WTC11 (cell line): Measurements from ENCODE around the gene CHID1. TPM values are rescaled to one million over a fixed set of nuclear protein-coding genes. Genes with fewer than 3 reads are reported as not detected.

Experiments used
- ATAC-seq: fragments of 200-7000 bp; cut with Tn5 transposase; 2 replicates; pipeline ENCODE4 v1.10.0; 2021; ENCODE audit warnings: mild to moderate bottlenecking, moderate library complexity
- CTCF ChIA-PET: fragments of 300-600 bp; sonication (Branson Sonifier 250); formaldehyde crosslinking; loops from one replicate; lab custom pipeline; 2021; ENCODE audit warnings: antibody characterized with exemption; lab: Charles Lee
- POLR2A ChIA-PET: fragments of 350-600 bp; sonication (Branson Sonifier 250); formaldehyde crosslinking; loops from one replicate; lab custom pipeline; 2021; ENCODE audit warnings: antibody characterized with exemption; lab: Charles Lee
- DNase-seq: peaks from one replicate; pipeline ENCODE4 v3.0.0; 2021; ENCODE audit warnings: low spot score
- H3K27ac Mint-ChIP-seq: 2 replicates; pipeline ENCODE4 v1.8.0; 2021; ENCODE audit warnings: mixed read lengths
- H3K27me3 Mint-ChIP-seq: 2 replicates; pipeline ENCODE4 v1.8.0; 2021; ENCODE audit warnings: low read depth, mild to moderate bottlenecking, moderate library complexity, mixed read lengths
- H3K36me3 Mint-ChIP-seq: 2 replicates; pipeline ENCODE4 v1.8.0; 2021; ENCODE audit warnings: mixed read lengths
- H3K4me1 Mint-ChIP-seq: 2 replicates; pipeline ENCODE4 v1.8.0; 2022; ENCODE audit warnings: mixed read lengths
- H3K4me3 Mint-ChIP-seq: 2 replicates; pipeline ENCODE4 v1.8.0; 2021; ENCODE audit warnings: mild to moderate bottlenecking, moderate library complexity, mixed read lengths
- H3K9me3 Mint-ChIP-seq: 2 replicates; pipeline ENCODE4 v1.8.0; 2021; ENCODE audit warnings: mixed read lengths
- ETV6 ChIP-seq: sonication (generic); formaldehyde crosslinking; IDR thresholded peaks from 2 replicates; pipeline ENCODE4 v1.8.1; 2022; ENCODE audit warnings: mild to moderate bottlenecking, missing genetic modification reagents
- FOXP1 ChIP-seq: sonication (generic); formaldehyde crosslinking; IDR thresholded peaks from 2 replicates; pipeline ENCODE4 v1.8.0; 2022; ENCODE audit warnings: missing genetic modification reagents, mild to moderate bottlenecking, moderate library complexity, borderline replicate concordance
- GABPB1 ChIP-seq: sonication (generic); formaldehyde crosslinking; IDR thresholded peaks from 2 replicates; pipeline ENCODE4 v1.8.1; 2023; ENCODE audit warnings: mild to moderate bottlenecking, missing genetic modification reagents
- GRHL2 ChIP-seq: fragments of 250-450 bp; sonication (Bioruptor Pico); IDR thresholded peaks from 2 replicates; pipeline ENCODE4 v1.8.0; 2022; ENCODE audit warnings: mild to moderate bottlenecking, moderate library complexity; ENCODE audit not compliant: insufficient replicate concordance, severe bottlenecking
- HMGA2 ChIP-seq: fragments of 250-450 bp; sonication (Bioruptor Pico); IDR thresholded peaks from 2 replicates; pipeline ENCODE4 v1.4.0; 2021; ENCODE audit warnings: mild to moderate bottlenecking, moderate library complexity
- JAZF1 ChIP-seq: fragments of 250-450 bp; sonication (Bioruptor Pico); IDR thresholded peaks from 2 replicates; pipeline ENCODE4 v1.9.0; 2021; ENCODE audit warnings: moderate library complexity, mild to moderate bottlenecking, inconsistent platforms
- KAT7 ChIP-seq: sonication (generic); formaldehyde crosslinking; IDR thresholded peaks from 2 replicates; pipeline ENCODE4 v1.8.1; 2023; ENCODE audit warnings: missing genetic modification reagents, mild to moderate bottlenecking, borderline replicate concordance
- RORB ChIP-seq: fragments of 250-450 bp; sonication (Bioruptor Pico); IDR thresholded peaks from 2 replicates; pipeline ENCODE4 v1.9.0; 2021; ENCODE audit warnings: mild to moderate bottlenecking
- TP53 ChIP-seq: sonication (generic); formaldehyde crosslinking; IDR thresholded peaks from 2 replicates; pipeline ENCODE4 v1.8.1; 2023; ENCODE audit warnings: mild to moderate bottlenecking, missing genetic modification reagents
- ZNF671 ChIP-seq: fragments of 250-450 bp; sonication (Bioruptor Pico); IDR thresholded peaks from 2 replicates; pipeline ENCODE4 v1.8.0; 2021; ENCODE audit warnings: mild to moderate bottlenecking
- total RNA-seq: library from RNA; stranded (reverse); gene quantifications from 3 replicates; pipeline ENCODE4 v1.2.3, GENCODE V29; 2021
- TF ChIP-seq, protein P1 (sequence below): sonication (generic); formaldehyde crosslinking; IDR thresholded peaks from 2 replicates; pipeline ENCODE4 v1.8.0; 2022; ENCODE audit warnings: missing genetic modification reagents
- TF ChIP-seq, protein P2 (sequence below): sonication (generic); formaldehyde crosslinking; IDR thresholded peaks from 2 replicates; pipeline ENCODE4 v1.8.1; 2022; ENCODE audit warnings: mild to moderate bottlenecking, moderate library complexity, missing genetic modification reagents
- TF ChIP-seq, protein P3 (sequence below): fragments of 200-600 bp; IDR thresholded peaks from 2 replicates; pipeline ENCODE4 v1.8.0; 2022; ENCODE audit warnings: antibody characterized with exemption
- TF ChIP-seq, protein P4 (sequence below): fragments of 250-450 bp; sonication (Bioruptor Pico); conservative IDR thresholded peaks from 2 replicates; pipeline ENCODE4 v1.9.0; 2021; ENCODE audit warnings: mild to moderate bottlenecking

The CHID1 gene
- total RNA-seq, 1 experiment from 2014 or later: 92.8 TPM

DNA sequence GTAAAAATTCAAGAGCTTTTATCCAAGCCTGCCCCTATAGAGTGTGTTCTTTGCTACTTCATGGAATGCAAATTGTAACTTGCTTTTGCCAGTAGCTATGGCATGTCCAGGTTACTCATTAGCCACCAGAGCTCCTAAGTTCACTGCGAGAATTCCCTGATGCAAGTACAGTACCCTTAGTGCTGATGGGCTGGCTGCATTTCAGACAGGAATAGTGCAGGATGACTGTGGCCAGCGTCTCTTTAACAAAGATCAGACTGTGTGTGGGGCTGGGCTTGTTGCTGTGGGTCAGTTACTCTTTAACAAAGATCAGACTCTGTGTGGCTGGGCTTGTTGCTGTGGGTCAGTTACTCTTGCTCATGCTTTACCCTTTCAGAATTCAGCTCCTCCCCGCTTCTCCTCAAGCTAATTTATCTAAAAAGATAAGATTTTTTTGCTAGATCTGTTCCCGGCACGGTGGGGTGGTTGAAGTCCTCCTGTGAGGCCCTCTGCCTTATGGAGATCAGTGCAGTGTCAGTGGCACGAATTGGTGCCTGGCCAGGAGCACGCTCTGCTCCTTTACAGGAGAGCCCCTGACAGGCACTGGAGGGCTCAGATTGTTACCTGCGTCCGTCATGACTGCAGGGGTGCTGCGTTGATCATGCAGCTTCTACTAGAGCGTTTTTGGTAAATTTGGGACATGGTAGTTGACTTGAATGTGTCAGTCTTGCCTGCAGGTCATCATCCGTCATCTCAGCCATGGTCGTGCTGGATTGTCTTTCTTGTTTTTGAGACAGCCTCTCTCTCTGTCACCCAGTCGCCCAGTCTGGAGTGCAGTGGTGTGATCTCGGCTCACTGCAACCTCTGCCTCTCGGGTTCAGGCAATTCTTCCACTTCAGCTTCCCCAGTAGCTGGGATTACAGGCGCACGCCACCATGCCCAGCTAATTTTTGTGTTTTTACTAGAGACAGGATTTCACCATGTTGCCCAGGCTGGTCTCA, 42.1 kb upstream of the CHID1 start:
- POLR2A ChIA-PET: no interaction called here
- peaks cover 50% of the 10 kb centered on the region for H3K4me1 Mint-ChIP-seq

DNA sequence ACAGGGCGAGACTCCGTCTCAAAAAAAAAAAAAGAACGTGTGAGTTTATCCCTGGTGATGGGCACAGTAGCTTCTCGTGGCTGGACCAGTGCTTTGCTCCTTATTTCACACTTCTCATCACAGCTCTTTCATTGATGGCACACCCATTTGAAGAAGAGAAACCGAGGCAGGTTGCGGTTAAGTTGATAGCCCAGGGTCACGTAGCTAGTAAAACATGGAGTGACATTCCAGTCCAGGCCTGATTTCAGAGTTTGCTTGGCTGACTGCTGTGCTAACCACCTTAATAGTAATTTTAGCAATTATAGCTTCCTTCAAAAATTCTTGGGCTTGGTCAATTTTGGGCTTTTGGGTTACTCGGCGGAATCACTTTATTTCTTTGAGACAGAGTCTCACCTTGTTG, 40.9 kb upstream of the CHID1 start:
- no peak overlapping the region for H3K4me3 Mint-ChIP-seq
- H3K36me3 Mint-ChIP-seq: peaks cover 27% of the 10 kb centered on the region
- POLR2A ChIA-PET: no interaction called here
- H3K4me1 Mint-ChIP-seq: peaks cover 52% of the 10 kb centered on the region
- H3K27me3 Mint-ChIP-seq: no peaks in the 10 kb centered on the region
- H3K27ac Mint-ChIP-seq: no peak overlapping the region
- TF ChIP-seq, protein P1, sequence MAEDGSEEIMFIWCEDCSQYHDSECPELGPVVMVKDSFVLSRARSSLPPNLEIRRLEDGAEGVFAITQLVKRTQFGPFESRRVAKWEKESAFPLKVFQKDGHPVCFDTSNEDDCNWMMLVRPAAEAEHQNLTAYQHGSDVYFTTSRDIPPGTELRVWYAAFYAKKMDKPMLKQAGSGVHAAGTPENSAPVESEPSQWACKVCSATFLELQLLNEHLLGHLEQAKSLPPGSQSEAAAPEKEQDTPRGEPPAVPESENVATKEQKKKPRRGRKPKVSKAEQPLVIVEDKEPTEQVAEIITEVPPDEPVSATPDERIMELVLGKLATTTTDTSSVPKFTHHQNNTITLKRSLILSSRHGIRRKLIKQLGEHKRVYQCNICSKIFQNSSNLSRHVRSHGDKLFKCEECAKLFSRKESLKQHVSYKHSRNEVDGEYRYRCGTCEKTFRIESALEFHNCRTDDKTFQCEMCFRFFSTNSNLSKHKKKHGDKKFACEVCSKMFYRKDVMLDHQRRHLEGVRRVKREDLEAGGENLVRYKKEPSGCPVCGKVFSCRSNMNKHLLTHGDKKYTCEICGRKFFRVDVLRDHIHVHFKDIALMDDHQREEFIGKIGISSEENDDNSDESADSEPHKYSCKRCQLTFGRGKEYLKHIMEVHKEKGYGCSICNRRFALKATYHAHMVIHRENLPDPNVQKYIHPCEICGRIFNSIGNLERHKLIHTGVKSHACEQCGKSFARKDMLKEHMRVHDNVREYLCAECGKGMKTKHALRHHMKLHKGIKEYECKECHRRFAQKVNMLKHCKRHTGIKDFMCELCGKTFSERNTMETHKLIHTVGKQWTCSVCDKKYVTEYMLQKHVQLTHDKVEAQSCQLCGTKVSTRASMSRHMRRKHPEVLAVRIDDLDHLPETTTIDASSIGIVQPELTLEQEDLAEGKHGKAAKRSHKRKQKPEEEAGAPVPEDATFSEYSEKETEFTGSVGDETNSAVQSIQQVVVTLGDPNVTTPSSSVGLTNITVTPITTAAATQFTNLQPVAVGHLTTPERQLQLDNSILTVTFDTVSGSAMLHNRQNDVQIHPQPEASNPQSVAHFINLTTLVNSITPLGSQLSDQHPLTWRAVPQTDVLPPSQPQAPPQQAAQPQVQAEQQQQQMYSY (CRISPR knock-in tag): peak; percentile 42; the same call in 1 of the 2 replicates
- no peak for TF ChIP-seq KAT7 (CRISPR knock-in tag)
- H3K9me3 Mint-ChIP-seq: peaks cover 9% of the 10 kb centered on the region; the same call in 1 of the 2 replicates
- CTCF ChIA-PET: interaction anchor here (0.7 to 1.3 kb wide), 2 partner anchors 26 to 103 kb away, joined by 4 read pairs; partner anchors contain the start of gene AP2A2
- ATAC-seq (no peak), DNase-seq (no peak)

More for the DNA sequence above, 42.1 kb upstream of the CHID1 start:
- TF ChIP-seq TP53: no peak
- TF ChIP-seq GABPB1 (CRISPR knock-in tag): peak; percentile 90
- no peak for TF ChIP-seq ZNF671 (CRISPR knock-in tag)
- TF ChIP-seq FOXP1: no peak
- ATAC-seq (peak; percentile 33), DNase-seq (no peak)
- Mint-ChIP-seq H3K4me3 (no peak overlapping the region), H3K27me3 (no peaks in the 10 kb centered on the region), H3K27ac (peak overlapping the region; percentile 78), H3K9me3 (peaks cover 9% of the 10 kb centered on the region; the same call in 1 of the 2 replicates), H3K36me3 (peaks cover 27% of the 10 kb centered on the region)
- CTCF ChIA-PET: interaction anchor here (0.6 to 1.3 kb wide), 3 partner anchors 8 to 104 kb away, joined by 3 to 5 read pairs (median 4); no protein-coding TSS in a partner anchor

DNA sequence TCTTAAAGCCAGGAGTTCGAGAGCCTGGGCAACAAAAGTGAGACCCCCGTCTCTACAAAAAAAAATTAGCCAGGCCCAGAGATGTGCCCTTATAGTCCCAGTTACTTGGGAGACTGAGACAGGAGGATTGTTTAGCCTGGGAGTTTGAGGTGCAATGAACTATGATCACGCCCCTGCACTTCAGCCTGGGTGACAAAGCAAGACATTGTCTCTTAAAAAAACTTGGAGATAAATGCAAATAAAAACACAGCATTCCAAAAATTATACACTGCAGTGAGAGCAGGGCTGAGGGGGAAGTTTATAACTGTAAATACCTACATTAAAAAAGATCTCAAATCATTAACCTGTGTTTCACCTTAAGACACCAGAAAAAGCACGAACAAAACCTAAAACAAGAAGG, 37.1 kb upstream of the CHID1 start:
- Mint-ChIP-seq H3K27me3 (no peaks in the 10 kb centered on the region), H3K4me3 (no peak overlapping the region), H3K27ac (peak overlapping the region; percentile 17; the same call in 1 of the 2 replicates), H3K9me3 (peaks cover 9% of the 10 kb centered on the region; the same call in 1 of the 2 replicates), H3K36me3 (peaks cover 27% of the 10 kb centered on the region), H3K4me1 (peaks cover 67% of the 10 kb centered on the region)
- ChIA-PET POLR2A (no interaction called here), CTCF (interaction anchor here (3.7 kb wide), 1 partner anchor 25 kb away, joined by 43 read pairs; the partner anchor contains the start of gene AP2A2)
- ATAC-seq: no peak
- no peak for DNase-seq
- no peak for TF ChIP-seq ETV6 (CRISPR knock-in tag)
- TF ChIP-seq JAZF1: no peak
- TF ChIP-seq RORB: no peak
- TF ChIP-seq, protein P2, sequence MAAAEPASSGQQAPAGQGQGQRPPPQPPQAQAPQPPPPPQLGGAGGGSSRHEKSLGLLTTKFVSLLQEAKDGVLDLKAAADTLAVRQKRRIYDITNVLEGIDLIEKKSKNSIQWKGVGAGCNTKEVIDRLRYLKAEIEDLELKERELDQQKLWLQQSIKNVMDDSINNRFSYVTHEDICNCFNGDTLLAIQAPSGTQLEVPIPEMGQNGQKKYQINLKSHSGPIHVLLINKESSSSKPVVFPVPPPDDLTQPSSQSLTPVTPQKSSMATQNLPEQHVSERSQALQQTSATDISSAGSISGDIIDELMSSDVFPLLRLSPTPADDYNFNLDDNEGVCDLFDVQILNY (CRISPR knock-in tag): no peak
- TF ChIP-seq, protein P1 (CRISPR knock-in tag): no peak
- TF ChIP-seq, protein P3, sequence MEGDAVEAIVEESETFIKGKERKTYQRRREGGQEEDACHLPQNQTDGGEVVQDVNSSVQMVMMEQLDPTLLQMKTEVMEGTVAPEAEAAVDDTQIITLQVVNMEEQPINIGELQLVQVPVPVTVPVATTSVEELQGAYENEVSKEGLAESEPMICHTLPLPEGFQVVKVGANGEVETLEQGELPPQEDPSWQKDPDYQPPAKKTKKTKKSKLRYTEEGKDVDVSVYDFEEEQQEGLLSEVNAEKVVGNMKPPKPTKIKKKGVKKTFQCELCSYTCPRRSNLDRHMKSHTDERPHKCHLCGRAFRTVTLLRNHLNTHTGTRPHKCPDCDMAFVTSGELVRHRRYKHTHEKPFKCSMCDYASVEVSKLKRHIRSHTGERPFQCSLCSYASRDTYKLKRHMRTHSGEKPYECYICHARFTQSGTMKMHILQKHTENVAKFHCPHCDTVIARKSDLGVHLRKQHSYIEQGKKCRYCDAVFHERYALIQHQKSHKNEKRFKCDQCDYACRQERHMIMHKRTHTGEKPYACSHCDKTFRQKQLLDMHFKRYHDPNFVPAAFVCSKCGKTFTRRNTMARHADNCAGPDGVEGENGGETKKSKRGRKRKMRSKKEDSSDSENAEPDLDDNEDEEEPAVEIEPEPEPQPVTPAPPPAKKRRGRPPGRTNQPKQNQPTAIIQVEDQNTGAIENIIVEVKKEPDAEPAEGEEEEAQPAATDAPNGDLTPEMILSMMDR: no peak
- TF ChIP-seq HMGA2 (CRISPR knock-in tag): no peak
- TF ChIP-seq, protein P4, sequence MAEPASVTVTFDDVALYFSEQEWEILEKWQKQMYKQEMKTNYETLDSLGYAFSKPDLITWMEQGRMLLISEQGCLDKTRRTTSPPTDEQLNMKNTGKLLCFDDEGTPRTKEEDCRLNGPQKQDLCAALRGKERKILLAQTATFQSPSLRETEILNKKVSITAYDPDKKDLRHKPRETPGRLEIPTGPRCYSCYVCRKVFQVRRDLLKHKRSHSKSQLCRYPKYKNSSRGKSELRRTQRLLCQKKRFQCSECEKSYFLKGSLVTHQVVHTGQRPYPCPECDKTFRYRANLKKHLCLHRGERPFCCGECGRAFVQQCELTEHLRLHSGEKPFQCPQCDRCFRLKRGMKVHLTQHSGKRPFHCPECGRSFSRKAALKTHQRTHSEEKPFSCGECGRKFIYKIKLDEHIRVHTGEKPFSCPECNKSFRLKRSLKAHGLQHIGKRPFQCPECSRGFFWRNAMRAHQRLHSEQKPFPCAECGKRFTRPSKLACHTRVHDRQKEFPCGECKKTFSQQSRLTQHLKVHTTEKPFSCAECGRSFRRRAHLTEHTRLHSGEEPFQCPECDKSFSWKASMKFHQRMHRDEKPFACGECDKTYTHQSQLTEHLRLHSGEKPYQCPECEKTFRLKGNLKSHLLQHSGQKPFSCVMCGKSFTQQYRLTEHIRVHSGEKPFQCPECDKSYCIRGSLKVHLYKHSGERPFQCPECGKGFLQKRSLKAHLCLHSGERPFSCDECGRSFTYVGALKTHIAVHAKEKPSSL (CRISPR knock-in tag): no peak
- TF ChIP-seq GRHL2 (CRISPR knock-in tag): no peak
